C4-2B (cell line): ENCODE measurements around the gene EVI5L.

Experiments
- H3K27ac ChIP-seq: fragments of 450-650 bp; 2 replicates; pipeline ENCODE4 v1.5.1; 2017
- ZFX ChIP-seq: fragments of 450-650 bp; IDR thresholded peaks from 2 replicates; pipeline ENCODE4 v1.6.1; 2017
- TF ChIP-seq, protein P1 (sequence below): fragments of 450-650 bp; conservative IDR thresholded peaks from 2 replicates; pipeline ENCODE4 v1.5.1; 2017; ENCODE audit warnings: mild to moderate bottlenecking

EVI5L gene

DNA sequence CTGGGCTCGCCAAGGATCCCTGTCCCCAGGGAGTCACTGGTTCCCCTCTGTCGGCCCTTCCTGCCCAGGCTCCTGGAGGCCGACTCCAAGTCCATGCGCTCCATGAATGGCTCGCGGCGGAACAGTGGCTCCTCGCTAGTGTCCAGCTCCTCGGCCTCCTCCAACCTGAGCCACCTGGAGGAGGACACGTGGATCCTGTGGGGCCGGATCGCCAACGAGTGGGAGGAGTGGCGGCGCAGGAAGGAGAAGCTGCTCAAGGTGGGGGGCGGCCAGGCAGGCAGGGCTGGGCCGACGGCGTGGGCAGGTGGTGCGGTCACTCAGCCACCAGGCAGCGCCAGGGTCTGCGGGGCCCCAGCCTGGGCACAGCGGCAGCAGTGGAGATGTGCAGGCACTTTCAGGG is 17.6 kb downstream of the EVI5L start:
- TF ChIP-seq ZFX = no peak
- TF ChIP-seq, protein P1, sequence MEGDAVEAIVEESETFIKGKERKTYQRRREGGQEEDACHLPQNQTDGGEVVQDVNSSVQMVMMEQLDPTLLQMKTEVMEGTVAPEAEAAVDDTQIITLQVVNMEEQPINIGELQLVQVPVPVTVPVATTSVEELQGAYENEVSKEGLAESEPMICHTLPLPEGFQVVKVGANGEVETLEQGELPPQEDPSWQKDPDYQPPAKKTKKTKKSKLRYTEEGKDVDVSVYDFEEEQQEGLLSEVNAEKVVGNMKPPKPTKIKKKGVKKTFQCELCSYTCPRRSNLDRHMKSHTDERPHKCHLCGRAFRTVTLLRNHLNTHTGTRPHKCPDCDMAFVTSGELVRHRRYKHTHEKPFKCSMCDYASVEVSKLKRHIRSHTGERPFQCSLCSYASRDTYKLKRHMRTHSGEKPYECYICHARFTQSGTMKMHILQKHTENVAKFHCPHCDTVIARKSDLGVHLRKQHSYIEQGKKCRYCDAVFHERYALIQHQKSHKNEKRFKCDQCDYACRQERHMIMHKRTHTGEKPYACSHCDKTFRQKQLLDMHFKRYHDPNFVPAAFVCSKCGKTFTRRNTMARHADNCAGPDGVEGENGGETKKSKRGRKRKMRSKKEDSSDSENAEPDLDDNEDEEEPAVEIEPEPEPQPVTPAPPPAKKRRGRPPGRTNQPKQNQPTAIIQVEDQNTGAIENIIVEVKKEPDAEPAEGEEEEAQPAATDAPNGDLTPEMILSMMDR = no peak
- H3K27ac ChIP-seq = no peak overlapping the region

DNA sequence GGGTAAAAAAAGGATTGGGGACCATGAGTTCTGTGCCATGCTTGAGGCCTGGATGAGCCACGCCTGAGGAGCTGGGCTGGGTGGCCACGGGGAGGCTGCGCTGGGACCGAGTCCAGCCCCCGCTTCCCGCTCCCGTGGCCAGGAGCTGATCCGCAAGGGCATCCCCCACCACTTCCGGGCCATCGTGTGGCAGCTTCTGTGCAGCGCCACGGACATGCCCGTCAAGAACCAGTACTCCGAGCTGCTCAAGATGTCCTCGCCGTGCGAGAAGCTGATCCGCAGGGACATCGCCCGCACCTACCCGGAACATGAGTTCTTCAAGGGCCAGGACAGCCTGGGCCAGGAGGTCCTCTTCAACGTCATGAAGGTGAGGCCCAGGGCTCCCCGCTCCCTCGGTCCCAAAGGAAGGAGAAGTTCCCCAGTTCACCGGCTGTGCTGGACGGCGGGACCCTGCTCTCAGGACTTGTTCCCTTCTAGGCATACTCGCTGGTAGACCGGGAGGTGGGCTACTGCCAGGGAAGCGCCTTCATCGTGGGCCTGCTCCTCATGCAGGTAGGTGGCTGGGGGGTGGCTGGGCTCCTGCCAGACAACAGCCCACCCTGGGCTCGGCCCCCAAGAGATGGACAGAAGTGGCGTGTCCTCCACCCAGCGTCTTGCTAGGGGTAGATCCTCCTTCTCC is 18.9 kb downstream of the EVI5L start:
- H3K27ac ChIP-seq = no peak overlapping the region

DNA sequence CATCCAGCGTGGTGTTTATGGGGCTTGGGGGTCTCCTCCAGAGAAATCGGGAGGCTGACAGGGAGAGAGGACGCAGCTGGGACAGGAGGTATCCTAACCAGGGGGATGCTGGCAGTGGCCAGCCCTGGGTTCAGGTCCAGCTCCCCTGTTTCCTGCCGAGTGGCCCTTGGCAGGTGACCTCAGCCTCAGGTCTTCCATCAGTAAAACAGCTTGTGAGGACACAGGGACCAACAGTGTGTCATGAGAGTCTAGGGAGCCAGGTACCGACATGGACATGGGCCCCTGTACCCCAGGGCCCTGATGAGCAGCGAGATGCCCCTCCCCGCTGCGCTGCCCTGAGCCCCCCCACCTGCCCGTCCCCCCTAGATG is 19.6 kb downstream of the EVI5L start:
- no peak overlapping the region for H3K27ac ChIP-seq
- TF ChIP-seq ZFX = no peak
- TF ChIP-seq, protein P1 = no peak

More for the DNA sequence above, 18.9 kb downstream of the EVI5L start:
- TF ChIP-seq, protein P1 = no peak
- TF ChIP-seq ZFX = no peak

DNA sequence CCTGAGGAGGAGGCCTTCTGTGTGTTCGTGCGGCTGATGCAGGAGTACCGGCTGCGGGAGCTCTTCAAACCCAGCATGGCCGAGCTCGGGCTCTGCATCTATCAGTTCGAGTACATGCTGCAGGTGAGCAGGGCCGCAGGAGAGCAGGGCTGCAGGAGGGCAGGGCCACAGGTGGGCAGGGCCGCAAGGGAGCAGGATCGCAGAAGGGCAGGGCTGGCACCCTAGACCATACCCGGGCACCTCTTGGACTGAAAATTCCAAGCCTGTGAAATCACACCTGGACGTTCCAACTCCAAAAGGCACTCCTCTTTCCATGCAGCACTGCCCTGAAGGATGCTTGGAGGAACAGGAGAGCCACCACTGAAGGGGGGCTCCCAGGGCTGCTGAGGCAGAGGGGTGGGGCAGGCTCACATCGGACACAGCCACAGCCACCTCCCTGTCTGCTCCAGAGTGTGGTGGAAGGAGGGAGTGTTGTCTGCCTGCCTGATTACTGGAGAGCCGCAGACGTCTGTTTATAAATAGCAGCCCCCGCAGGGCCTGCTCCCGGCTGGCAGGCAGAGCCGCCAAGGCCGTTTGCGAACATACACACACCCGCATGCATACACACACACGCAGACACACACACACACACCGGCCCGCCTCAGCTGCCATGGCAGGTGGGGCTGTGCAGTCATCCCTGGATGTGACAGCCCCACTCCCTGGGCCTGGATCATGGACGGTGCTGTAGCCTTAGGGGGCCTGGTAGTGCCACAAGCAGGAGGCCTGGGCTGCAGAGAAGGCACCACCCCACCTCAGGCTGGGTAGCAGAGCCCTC is 20.2 kb downstream of the EVI5L start:
- no peak overlapping the region for H3K27ac ChIP-seq
- TF ChIP-seq, protein P1 = no peak

DNA sequence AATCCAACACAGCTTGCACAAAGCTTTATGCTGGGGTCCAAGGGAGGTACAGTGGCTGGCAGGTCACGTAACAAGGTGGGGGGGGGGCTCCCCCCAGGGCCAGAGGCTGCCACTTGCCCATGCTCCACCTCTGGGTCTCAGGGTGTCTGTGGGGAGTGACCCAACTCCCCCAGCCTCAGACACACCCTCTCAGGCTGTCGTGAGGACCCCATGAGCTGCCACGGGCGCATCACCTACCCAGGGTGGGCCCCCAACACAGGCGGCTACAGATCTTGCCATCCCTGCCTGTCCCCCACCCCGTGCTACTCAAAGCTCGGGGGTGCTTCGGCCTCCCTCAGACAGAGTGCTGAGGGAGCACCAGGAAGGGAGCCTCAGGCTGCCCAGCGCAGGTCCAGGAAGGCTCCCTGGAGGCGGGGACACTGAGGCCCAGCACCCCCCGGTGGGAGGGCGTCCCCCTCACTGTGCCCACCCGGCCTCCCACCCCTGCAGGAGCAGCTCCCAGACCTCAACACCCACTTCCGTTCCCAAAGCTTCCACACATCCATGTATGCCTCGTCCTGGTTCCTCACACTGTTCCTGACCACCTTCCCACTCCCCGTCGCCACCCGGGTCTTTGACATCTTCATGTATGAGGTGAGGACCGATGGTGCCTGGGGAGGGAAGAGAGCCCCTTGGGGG is 21.1 kb downstream of the EVI5L start:
- no peak overlapping the region for H3K27ac ChIP-seq
- no peak for TF ChIP-seq ZFX
- TF ChIP-seq, protein P1 = no peak

DNA sequence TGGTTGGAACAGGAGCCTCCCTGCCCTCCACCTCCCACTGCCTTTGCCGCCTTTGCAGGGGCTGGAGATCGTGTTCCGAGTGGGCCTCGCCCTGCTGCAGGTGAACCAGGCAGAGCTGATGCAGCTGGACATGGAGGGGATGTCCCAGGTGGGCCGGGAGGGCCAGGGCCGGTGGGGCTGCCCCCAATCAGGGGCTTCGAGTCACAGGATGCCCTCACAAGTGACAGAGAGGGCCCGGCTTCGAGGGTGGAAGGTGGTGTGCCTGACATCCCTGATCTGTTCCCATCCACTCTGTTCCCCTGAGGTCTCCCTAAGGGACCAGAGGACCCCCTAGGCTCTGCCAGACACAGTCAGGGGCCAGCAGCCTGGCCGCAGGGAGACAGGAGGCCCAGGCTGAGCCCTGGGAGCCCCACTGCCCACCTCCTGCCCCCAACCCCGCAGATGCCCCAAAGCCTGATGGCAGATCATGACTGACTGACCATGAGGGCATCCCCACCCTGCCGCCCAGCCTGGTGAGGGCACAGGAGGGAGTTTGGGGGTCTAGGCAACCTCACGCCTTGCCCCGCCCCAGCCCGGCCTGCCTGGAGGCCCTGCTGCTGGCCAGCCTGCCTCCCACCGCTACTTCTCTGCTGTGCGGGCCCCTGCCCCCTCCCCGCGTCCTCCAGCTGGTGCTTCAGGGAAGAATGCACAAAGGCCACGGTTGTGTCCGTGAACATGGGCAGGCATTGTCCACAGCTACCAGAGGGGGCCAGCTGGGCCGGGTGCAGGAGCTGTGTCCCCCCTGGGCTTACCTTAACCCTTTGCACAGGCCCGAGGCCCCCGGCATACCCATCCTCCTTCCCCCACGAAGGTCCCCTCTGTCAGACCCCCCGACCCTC is 21.8 kb downstream of the EVI5L start:
- H3K27ac ChIP-seq = no peak overlapping the region
- TF ChIP-seq, protein P1 = no peak
- TF ChIP-seq ZFX = no peak
